ENCODE data around the gene P2RY2.

Gene P2RY2

GRCh38 chr11:73249853-73250783 is 32.0 kb downstream of the P2RY2 start:
- Histone ChIP-seq H3K18ac (ENCODE audit: low read length) (no peak overlapping the region), H3K36me3 (replicated peaks in 1 of 2; ENCODE audit: control insufficient read depth in 2 of 2, insufficient read depth in 2 of 2, low read length in 2 of 2) (no peaks in the 10 kb centered on the region)
- WGBS, 2 donors (ENCODE audit: extremely low coverage in 2 of 2, insufficient read length in 2 of 2, insufficient replicate concordance in 1 of 2), result no CpG with 5 or more reads among the region's 11 CpGs

GRCh38 chr11:73252577-73253191 is 34.6 kb downstream of the P2RY2 start:
- no peak overlapping the region for H2BK5ac ChIP-seq (ENCODE audit: low read length)
- no peak overlapping the region for H3K4ac ChIP-seq (ENCODE audit: low read length)
- no peak for DNase-seq (ENCODE audit: low spot score)
- H2AK5ac ChIP-seq (ENCODE audit: low read depth, low read length), result no peak overlapping the region
- H4K8ac ChIP-seq (ENCODE audit: low read depth, low read length), result no peak overlapping the region
- no peak overlapping the region for H3K4me3 ChIP-seq (ENCODE audit: low read length in 2 of 2)
- no peak overlapping the region for H3K9ac ChIP-seq (ENCODE audit: low read depth, low read length, poor library complexity)
- H3K23ac ChIP-seq (ENCODE audit: low read depth, low read length, poor library complexity), result no peak overlapping the region
- no peaks in the 10 kb centered on the region for H3K79me1 ChIP-seq (ENCODE audit: low read depth, low read length)
- WGBS, 2 donors (ENCODE audit: extremely low coverage in 2 of 2, insufficient read length in 2 of 2, insufficient replicate concordance in 1 of 2), result no CpG with 5 or more reads among the region's 4 CpGs
- H2BK120ac ChIP-seq (ENCODE audit: low read depth, low read length), result no peak overlapping the region
- no peak overlapping the region for H2AFZ ChIP-seq (ENCODE audit: low read length)
- H2BK12ac ChIP-seq (ENCODE audit: low read length), result no peak overlapping the region
- H3K36me3 ChIP-seq (replicated peaks in 1 of 2; ENCODE audit: control insufficient read depth in 2 of 2, insufficient read depth in 2 of 2, low read length in 2 of 2), result no peaks in the 10 kb centered on the region
- H3K27me3 ChIP-seq (ENCODE audit: control insufficient read depth in 3 of 3, insufficient read depth in 3 of 3, low read depth in 1 of 3, low read length in 3 of 3), result no peaks in the 10 kb centered on the region
- no peaks in the 10 kb centered on the region for H3K9me3 ChIP-seq (replicated peaks in 1 of 2; ENCODE audit: control insufficient read depth in 2 of 2, insufficient read depth in 1 of 2, low read depth in 1 of 2, low read length in 2 of 2)
- H3K27ac ChIP-seq (replicated peaks; ENCODE audit: low read length), result no peak overlapping the region
- H4K91ac ChIP-seq (ENCODE audit: low read depth, low read length, poor library complexity), result no peak overlapping the region
- no peak overlapping the region for H2BK15ac ChIP-seq (ENCODE audit: low read length)
- no peak overlapping the region for H3K18ac ChIP-seq (ENCODE audit: low read length)
- H3K14ac ChIP-seq (ENCODE audit: low read length), result no peak overlapping the region
- peaks cover 5 to 6% of the 10 kb centered on the region in 2 donors for H3K4me1 ChIP-seq (ENCODE audit: control insufficient read depth in 2 of 2, insufficient read depth in 1 of 2, low read depth in 1 of 2, low read length in 2 of 2)
- no peak overlapping the region for H3K4me2 ChIP-seq (ENCODE audit: insufficient read depth, low read length, poor library complexity, severe bottlenecking)

More at GRCh38 chr11:73249853-73250783, 32.0 kb downstream of the P2RY2 start:
- H4K91ac ChIP-seq (ENCODE audit: low read depth, low read length, poor library complexity), result no peak overlapping the region
- H2AFZ ChIP-seq (ENCODE audit: low read length), result no peak overlapping the region
- H4K8ac ChIP-seq (ENCODE audit: low read depth, low read length), result no peak overlapping the region
- no peak overlapping the region for H3K23ac ChIP-seq (ENCODE audit: low read depth, low read length, poor library complexity)
- H3K9me3 ChIP-seq (replicated peaks in 1 of 2; ENCODE audit: control insufficient read depth in 2 of 2, insufficient read depth in 1 of 2, low read depth in 1 of 2, low read length in 2 of 2), result no peaks in the 10 kb centered on the region
- no peaks in the 10 kb centered on the region for H3K27me3 ChIP-seq (ENCODE audit: control insufficient read depth in 3 of 3, insufficient read depth in 3 of 3, low read depth in 1 of 3, low read length in 3 of 3)
- no peak overlapping the region for H3K4ac ChIP-seq (ENCODE audit: low read length)
- H2AK5ac ChIP-seq (ENCODE audit: low read depth, low read length), result no peak overlapping the region
- no peak overlapping the region for H2BK5ac ChIP-seq (ENCODE audit: low read length)
- no peak overlapping the region for H3K27ac ChIP-seq (replicated peaks; ENCODE audit: low read length)
- H2BK120ac ChIP-seq (ENCODE audit: low read depth, low read length), result no peak overlapping the region
- DNase-seq (ENCODE audit: low spot score), result no peak
- peaks cover 2 to 7% of the 10 kb centered on the region in 2 donors for H3K4me1 ChIP-seq (ENCODE audit: control insufficient read depth in 2 of 2, insufficient read depth in 1 of 2, low read depth in 1 of 2, low read length in 2 of 2)
- no peak overlapping the region for H3K4me2 ChIP-seq (ENCODE audit: insufficient read depth, low read length, poor library complexity, severe bottlenecking)
- no peaks in the 10 kb centered on the region for H3K79me1 ChIP-seq (ENCODE audit: low read depth, low read length)
- no peak overlapping the region for H3K4me3 ChIP-seq (ENCODE audit: low read length in 2 of 2)
- H3K14ac ChIP-seq (ENCODE audit: low read length), result no peak overlapping the region
- no peak overlapping the region for H2BK12ac ChIP-seq (ENCODE audit: low read length)
- no peak overlapping the region for H3K9ac ChIP-seq (ENCODE audit: low read depth, low read length, poor library complexity)
- H2BK15ac ChIP-seq (ENCODE audit: low read length), result no peak overlapping the region

GRCh38 chr11:73257342-73258103 is 39.4 kb downstream of the P2RY2 start:
- Histone ChIP-seq H3K4me3 (ENCODE audit: low read length in 2 of 2) (no peak overlapping the region), H2BK120ac (ENCODE audit: low read depth, low read length) (no peak overlapping the region), H4K8ac (ENCODE audit: low read depth, low read length) (no peak overlapping the region), H3K23ac (ENCODE audit: low read depth, low read length, poor library complexity) (no peak overlapping the region), H4K91ac (ENCODE audit: low read depth, low read length, poor library complexity) (no peak overlapping the region), H3K4me1 (ENCODE audit: control insufficient read depth in 2 of 2, insufficient read depth in 1 of 2, low read depth in 1 of 2, low read length in 2 of 2) (peaks cover 15% of the 10 kb centered on the region in 2 donors), H3K4ac (ENCODE audit: low read length) (no peak overlapping the region), H3K14ac (ENCODE audit: low read length) (no peak overlapping the region), H3K9ac (ENCODE audit: low read depth, low read length, poor library complexity) (no peak overlapping the region), H2AFZ (ENCODE audit: low read length) (peak overlapping the region; percentile 82), H3K27me3 (ENCODE audit: control insufficient read depth in 3 of 3, insufficient read depth in 3 of 3, low read depth in 1 of 3, low read length in 3 of 3) (no peaks in the 10 kb centered on the region), H2BK5ac (ENCODE audit: low read length) (no peak overlapping the region), H2BK15ac (ENCODE audit: low read length) (no peak overlapping the region), H3K27ac (replicated peaks; ENCODE audit: low read length) (no peak overlapping the region), H3K36me3 (replicated peaks in 1 of 2; ENCODE audit: control insufficient read depth in 2 of 2, insufficient read depth in 2 of 2, low read length in 2 of 2) (no peaks in the 10 kb centered on the region), H3K18ac (ENCODE audit: low read length) (peak overlapping the region; percentile 50), H3K4me2 (ENCODE audit: insufficient read depth, low read length, poor library complexity, severe bottlenecking) (no peak overlapping the region), H2BK12ac (ENCODE audit: low read length) (no peak overlapping the region), H3K79me1 (ENCODE audit: low read depth, low read length) (no peaks in the 10 kb centered on the region), H3K9me3 (replicated peaks in 1 of 2; ENCODE audit: control insufficient read depth in 2 of 2, insufficient read depth in 1 of 2, low read depth in 1 of 2, low read length in 2 of 2) (no peaks in the 10 kb centered on the region), H2AK5ac (ENCODE audit: low read depth, low read length) (no peak overlapping the region)
- DNase-seq (ENCODE audit: low spot score), result no peak
- no CpG with 5 or more reads among the region's 6 CpGs for WGBS, 2 donors (ENCODE audit: extremely low coverage in 2 of 2, insufficient read length in 2 of 2, insufficient replicate concordance in 1 of 2)
